ENCODE results near the gene IBA57.

IBA57 gene

GRCh38 chr1:228123505-228123904 lies 42.1 kb upstream of the IBA57 start:
- DNase-seq (ENCODE audit: low read depth in 2 of 2): no peak
- H3K4me3 ChIP-seq (replicated peaks in 1 of 2; ENCODE audit: low read depth in 2 of 2, low read length in 2 of 2): no peak overlapping the region
- TF ChIP-seq CTCF (IDR thresholded peaks at IDR 0.05; ENCODE audit: low read depth, low read length): no peak

DNA sequence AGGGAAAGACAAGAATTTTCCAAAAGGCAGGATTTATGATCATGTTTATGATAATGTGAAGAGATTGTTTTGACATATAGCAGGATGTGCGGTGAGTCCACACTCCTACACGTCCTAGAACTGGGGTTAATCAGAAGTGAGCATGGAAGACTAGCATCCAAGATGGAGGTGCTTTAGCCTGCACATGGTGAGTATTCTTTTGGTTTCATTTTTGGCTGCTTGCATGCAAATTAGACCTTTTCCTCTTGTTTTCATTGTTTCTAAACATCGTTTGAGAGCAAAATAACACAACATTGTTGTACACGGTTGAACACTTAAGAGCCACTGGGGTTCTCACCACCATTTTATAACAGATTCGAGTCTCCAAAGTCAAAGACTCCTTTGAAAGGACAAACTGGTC lies 40.4 kb upstream of the IBA57 start:
- no peak for DNase-seq (ENCODE audit: low read depth in 2 of 2)
- no peak for TF ChIP-seq CTCF (IDR thresholded peaks at IDR 0.05; ENCODE audit: low read depth, low read length)
- no peak overlapping the region for H3K4me3 ChIP-seq (replicated peaks in 1 of 2; ENCODE audit: low read depth in 2 of 2, low read length in 2 of 2)

GRCh38 chr1:228131766-228132165 lies 33.8 kb upstream of the IBA57 start:
- no peak for TF ChIP-seq CTCF (IDR thresholded peaks at IDR 0.05; ENCODE audit: low read depth, low read length)
- DNase-seq (ENCODE audit: low read depth in 2 of 2): no peak
- H3K4me3 ChIP-seq (replicated peaks in 1 of 2; ENCODE audit: low read depth in 2 of 2, low read length in 2 of 2): no peak overlapping the region

- TF ChIP-seq CTCF (IDR thresholded peaks at IDR 0.05; ENCODE audit: low read depth, low read length): no peak
- DNase-seq (ENCODE audit: low read depth in 2 of 2): no peak
- H3K4me3 ChIP-seq (replicated peaks in 1 of 2; ENCODE audit: low read depth in 2 of 2, low read length in 2 of 2): no peak overlapping the region
Observed at GRCh38 chr1:228134591-228134990, 31.0 kb upstream of the IBA57 start.

GRCh38 chr1:228136901-228137300 lies 28.7 kb upstream of the IBA57 start:
- H3K4me3 ChIP-seq (replicated peaks in 1 of 2; ENCODE audit: low read depth in 2 of 2, low read length in 2 of 2): no peak overlapping the region

DNA sequence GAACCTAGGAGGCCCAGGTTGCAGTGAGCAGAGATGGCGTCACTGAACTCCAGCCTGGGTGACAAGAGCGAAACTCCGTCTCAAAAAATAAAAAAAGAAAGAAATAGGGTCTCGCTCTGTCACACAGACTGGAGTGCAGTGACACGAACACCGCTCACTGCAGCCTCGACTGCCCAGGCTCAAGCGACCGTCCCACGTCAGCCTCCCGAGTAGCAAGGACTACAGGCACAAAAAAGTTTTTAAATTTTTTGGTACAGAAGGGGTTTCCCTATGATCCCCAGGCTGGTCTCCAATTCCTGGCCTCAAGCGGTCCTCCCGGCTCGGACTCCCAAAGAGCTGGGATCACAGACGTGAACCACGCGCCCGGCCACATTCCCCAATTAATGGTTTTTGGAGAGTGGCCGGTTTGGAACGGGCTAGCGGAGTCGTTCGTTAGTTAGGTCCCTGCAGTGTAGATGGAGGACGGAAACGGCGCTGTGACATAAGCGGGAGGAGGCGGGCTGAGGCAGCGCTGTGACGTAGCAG lies 26.1 kb upstream of the IBA57 start:
- no peak for DNase-seq (ENCODE audit: low read depth in 2 of 2)
- H3K4me3 ChIP-seq (replicated peaks in 1 of 2; ENCODE audit: low read depth in 2 of 2, low read length in 2 of 2): peak overlapping the region; percentile 96 to 97

More at GRCh38 chr1:228136901-228137300, 28.7 kb upstream of the IBA57 start:
- no peak for DNase-seq (ENCODE audit: low read depth in 2 of 2)
- TF ChIP-seq CTCF (IDR thresholded peaks at IDR 0.05; ENCODE audit: low read depth, low read length): no peak

More for the DNA sequence above, 26.1 kb upstream of the IBA57 start:
- TF ChIP-seq CTCF (IDR thresholded peaks at IDR 0.05; ENCODE audit: low read depth, low read length): no peak
